Subcutaneous adipose tissue (tissue), 4 donors: ENCODE measurements around the gene GNG7. TPM values are rescaled to one million over a fixed set of nuclear protein-coding genes. Genes with fewer than 3 reads are reported as not detected.

ENCODE experiments used
- total RNA-seq, 4 donors: library from RNA; depleted of rRNA; stranded (reverse); fragments of >200 nt; gene quantifications; one replicate each; pipeline ENCODE4 v1.1.0, GENCODE V29; 2016
- TF ChIP-seq, protein P1 (sequence below): fragments of 450-650 bp; IDR thresholded peaks from one replicate; pipeline ENCODE4 v1.5.1; 2016; ENCODE audit warnings: low read depth, mild to moderate bottlenecking, control low read depth, antibody characterized with exemption, moderate library complexity

The GNG7 gene
- total RNA-seq, 4 donors from 2014 or later = 0.16 to 3.6 (median 0.82) TPM

DNA sequence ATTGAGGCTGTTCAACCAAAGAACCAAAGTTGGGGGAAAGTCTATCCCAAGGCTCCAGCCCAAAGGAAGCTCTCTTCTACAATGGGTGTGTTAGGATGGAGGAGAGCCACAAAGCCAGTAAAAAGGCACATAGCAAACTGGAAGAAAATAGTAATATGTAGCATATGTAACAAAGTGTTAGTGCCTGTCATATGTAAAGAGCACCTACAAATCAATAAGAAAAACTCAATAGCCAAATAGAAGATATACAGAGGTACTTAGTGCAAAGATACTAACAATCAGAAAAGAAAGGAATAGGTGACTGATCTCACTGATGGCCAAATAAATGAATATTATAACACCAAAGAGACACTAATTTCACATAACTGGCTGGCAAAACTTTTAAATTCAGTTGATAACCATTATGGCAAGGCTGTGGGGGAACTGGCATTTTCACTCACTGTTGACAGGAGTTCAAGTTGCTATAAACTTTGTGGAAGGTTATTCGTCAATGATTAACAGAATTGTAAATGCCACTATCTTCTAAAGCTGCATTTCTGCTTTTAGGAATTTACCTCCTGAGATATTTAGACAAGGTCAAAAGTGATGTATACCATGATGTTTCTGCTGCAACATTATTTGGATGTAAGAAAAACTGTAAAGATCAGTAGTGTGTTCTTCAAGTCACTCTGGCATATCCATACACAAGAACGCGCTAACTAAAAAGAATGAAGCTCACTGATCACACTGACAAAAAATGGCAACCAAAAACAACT lies 110.8 kb downstream of the GNG7 start:
- TF ChIP-seq, protein P1, sequence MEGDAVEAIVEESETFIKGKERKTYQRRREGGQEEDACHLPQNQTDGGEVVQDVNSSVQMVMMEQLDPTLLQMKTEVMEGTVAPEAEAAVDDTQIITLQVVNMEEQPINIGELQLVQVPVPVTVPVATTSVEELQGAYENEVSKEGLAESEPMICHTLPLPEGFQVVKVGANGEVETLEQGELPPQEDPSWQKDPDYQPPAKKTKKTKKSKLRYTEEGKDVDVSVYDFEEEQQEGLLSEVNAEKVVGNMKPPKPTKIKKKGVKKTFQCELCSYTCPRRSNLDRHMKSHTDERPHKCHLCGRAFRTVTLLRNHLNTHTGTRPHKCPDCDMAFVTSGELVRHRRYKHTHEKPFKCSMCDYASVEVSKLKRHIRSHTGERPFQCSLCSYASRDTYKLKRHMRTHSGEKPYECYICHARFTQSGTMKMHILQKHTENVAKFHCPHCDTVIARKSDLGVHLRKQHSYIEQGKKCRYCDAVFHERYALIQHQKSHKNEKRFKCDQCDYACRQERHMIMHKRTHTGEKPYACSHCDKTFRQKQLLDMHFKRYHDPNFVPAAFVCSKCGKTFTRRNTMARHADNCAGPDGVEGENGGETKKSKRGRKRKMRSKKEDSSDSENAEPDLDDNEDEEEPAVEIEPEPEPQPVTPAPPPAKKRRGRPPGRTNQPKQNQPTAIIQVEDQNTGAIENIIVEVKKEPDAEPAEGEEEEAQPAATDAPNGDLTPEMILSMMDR = no peak

GRCh38 chr19:2590630-2591399 lies 111.7 kb downstream of the GNG7 start:
- TF ChIP-seq, protein P1 = no peak

- TF ChIP-seq, protein P1 = no peak
Measured at GRCh38 chr19:2589441-2589840, 113.1 kb downstream of the GNG7 start.

DNA sequence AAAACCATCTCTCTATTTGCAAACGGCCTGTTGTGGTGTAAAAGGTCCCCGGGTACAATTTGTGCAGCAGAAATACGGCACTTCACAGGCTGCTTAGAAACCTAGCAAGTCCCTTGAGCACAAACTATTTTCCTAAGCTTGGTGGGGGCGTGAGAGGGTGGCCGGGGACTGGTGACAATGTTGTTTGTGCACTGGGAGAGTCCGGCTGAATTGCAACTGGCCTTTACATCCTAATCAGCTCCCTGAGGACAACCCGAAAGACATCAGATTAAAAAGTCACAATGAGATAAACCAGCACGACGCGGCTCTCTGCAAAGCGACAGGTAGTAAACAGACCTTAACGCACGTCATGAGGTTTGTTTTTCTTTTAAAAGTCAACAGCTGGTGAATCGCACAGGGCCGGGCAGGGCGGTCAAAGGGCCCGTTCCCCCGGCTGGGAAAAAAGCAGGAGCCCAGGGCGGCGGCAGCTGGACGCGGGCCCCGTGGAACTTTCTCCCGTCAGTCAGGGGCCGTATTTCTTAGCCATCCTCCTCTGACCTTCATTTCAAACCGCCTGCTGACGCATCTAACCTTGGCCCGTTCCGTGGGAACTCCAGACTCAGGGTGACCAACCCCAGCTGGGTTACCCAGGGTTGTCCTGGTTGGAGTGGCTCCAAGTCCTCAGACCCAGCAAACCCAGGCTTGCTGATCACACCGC lies 114.3 kb downstream of the GNG7 start:
- TF ChIP-seq, protein P1 = no peak

DNA sequence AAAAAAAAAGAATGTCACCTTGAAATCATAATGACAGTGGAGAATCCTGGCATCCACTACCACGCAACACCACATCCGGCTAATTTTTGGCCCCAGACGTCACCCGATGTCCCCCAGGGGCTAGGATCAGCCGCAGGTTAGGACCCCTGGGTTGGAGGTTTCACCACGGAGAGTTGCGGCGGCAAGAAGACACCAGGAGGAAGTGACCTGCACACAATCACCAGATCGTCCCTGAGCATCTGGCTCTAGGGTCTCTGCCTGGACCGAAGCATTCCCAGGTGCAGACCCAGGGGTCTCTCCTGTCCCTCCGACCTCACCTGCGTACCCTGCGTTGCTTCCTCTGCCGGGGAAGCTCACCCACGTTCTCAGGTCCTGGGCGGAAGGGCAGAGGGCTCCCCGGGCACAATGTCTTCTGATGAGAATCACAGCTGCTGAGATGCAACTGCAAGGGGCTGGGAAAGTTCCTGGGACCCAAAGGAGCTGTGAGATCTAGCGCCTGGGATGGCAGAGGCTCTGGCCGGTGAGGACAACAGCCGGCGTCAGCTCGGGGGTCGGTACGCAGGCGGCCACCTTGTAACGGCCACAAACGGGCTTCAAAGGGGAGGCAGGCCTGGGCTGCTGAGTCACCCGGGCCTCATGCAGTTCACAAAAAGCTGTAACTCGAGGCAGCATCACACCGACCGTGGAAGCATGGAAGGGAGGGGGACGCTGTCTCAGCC lies 115.3 kb downstream of the GNG7 start:
- TF ChIP-seq, protein P1 = no peak

DNA sequence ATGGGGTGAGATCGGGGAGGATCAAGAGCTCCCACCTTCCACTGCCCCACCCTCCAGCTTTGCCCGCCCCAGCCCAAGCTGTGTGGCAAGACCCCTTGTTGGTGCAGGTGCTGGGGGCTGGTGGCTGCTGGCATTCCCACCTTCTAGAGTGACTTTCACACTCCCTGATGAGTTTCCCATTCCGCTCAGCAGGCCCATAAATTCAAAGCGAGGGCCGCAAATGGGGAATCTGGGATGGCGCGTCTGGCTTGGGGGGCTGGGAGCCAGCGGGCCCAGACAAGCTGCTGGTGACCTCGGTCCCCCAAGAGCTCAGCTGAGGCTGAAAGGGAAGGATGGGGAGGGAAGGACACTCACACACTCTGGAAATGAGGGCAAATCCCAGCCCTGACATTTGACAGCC lies 116.3 kb downstream of the GNG7 start:
- TF ChIP-seq, protein P1 = no peak

GRCh38 chr19:2584002-2584401 lies 118.5 kb downstream of the GNG7 start:
- TF ChIP-seq, protein P1 = no peak
